ENCODE data around the gene C16orf96.
"Not testable (repeated sequence)": the region's sequence is repeated elsewhere in the genome, so short reads cannot be mapped to it uniquely, and the experiment has no call there.

The C16orf96 gene

GRCh38 chr16:4566144-4566543 lies 10.0 kb downstream of the C16orf96 start:
- no peak for FAIRE-seq

DNA sequence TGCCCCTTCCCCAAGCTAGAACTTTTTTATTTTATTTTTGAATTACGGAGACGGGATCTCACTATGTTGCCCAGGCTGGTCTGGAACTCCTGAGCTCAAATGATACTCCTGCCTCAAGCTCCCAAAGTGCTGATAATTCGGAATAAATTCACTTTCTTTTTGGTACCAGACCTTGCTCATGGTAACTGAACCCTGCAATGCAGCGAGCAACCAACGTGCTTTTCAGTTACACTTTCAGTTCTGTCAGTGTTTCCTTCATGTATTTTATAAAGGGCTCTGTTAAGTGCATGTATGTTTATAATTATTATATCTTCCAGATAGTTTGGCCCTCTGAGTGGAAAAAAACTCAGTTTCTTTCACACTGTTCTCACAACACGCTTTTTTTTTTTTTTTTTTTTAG lies 13.9 kb downstream of the C16orf96 start:
- no peak for FAIRE-seq

- no peak for FAIRE-seq
These were observed 14.7 kb downstream of the C16orf96 start for GRCh38 chr16:4570688-4571321.

GRCh38 chr16:4572715-4573114 lies 16.6 kb downstream of the C16orf96 start:
- no peak for FAIRE-seq

DNA sequence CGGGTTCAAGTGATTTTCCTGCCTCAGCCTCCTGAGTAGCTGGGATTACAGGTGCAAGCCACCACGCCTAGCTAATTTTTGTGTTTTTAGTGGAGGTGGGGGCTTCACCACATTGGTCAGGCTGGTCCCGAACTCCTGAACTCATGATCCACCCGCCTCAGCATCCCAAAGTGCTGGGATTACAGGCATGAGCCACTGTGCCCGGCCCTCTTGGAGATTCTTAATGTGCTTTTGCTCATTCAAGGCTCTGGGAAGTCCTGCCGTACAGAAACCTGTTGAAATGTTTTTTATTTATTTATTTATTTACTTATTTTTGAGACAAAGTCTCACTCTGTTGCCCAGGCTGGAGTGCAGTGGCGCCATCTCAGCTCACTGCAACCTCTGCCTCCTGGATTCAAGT lies 17.8 kb downstream of the C16orf96 start:
- not testable (repeated sequence) for FAIRE-seq

DNA sequence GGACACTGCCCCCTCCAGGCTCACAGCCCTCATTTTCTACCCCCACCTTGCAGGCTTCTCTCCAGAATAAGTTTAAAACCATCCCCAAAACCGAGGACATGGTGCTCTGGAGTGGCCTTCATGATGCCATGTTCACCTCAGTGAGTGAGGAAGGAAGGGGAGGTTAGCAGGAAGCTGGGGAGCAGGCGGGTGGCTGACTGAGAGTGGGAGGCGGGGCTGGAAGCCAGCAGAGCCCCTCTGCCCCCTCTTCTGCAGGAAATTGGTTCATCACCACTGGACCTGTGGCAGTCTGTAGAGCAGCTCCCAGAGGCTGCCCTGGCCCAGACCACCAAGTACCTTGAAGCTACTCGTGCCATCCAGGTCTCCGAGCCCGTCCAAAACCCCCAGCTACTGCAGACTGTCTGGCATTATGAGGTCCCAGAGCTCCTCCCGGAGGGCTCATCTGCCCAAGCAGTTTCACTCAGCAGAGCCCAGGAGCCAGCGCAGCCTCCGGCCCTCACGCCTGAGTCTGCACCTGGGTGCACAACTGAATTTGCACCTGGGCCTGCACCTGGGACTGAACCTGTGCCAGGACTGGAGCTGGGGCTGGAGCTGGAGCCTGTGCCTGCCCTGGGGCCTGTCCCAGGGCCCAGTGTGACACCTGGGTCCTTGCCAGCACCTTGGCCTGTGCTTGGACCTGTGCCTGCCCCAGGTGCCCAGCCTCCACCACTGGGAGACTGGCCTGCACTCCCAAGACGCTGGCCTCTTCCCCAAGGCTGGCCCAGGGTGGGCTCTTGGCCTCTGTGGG lies 19.0 kb downstream of the C16orf96 start:
- no peak for FAIRE-seq

GRCh38 chr16:4576008-4576407 lies 19.9 kb downstream of the C16orf96 start:
- FAIRE-seq: no peak

DNA sequence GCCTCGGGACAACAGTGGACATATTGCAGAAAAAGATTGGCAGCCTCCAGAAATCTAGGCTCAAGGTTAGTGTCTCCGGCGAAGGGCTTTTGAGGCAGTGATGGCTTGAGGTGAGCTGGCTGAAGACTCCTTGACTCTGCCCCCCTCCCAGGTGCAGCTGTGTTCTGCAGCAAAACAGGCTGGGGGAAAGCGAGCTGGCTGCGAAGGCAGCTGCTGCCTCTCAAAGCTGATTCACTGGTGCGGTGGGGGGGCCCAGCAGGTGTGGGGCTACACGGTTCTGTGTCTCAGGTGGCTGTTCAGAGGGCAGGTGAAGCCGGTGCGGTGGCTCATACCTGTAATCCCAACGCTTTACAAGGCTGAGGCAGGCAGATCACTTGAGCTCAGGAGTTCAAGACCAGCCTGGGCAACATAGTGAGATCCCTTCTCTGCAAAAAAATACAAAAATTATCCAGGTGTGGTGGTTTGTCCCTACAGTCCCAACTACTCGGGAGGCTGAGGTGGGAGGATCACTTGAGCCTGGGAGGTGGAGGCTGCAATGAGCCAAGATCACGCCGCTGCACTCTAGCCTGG lies 22.9 kb downstream of the C16orf96 start:
- FAIRE-seq: no peak

DNA sequence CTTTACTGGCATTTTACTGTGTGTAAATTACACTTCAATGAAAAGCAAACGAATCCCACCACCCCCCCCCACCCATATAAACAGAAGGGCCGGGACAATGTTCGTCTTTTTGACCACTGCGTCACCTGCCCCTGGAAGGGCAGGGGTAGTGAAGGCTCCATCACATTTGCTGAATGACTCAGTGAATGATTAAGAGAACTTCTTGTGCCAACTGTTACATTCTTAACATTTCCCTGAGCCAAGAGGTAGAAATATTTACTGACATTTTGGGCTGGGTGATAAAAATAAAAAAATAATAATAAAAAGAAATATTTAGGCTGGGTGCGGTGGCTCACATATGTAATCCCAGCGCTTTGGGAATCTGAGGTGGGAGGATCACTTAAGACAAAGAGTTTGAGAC lies 24.1 kb downstream of the C16orf96 start:
- FAIRE-seq: no peak

DNA sequence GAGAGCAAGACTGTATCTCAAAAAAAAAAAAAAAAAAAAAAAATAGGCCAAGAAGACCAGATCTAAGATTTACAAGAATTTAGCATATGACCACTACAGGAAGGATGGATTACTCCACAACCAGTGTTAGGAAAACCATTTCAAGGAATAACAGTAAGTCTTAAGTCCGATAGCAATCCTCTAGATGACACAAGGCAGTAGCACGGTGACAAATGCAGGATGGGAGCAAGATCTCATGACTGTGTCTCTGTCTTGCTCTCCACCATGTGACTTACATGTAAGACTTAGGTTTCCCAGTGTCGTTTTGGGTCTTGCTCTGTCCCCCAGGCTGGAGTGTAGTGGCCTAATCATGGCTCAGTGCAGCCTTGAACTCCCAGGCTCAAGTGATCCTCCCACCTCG lies 27.8 kb downstream of the C16orf96 start:
- no peak for FAIRE-seq

GRCh38 chr16:4586291-4586690 lies 30.2 kb downstream of the C16orf96 start:
- FAIRE-seq: no peak

DNA sequence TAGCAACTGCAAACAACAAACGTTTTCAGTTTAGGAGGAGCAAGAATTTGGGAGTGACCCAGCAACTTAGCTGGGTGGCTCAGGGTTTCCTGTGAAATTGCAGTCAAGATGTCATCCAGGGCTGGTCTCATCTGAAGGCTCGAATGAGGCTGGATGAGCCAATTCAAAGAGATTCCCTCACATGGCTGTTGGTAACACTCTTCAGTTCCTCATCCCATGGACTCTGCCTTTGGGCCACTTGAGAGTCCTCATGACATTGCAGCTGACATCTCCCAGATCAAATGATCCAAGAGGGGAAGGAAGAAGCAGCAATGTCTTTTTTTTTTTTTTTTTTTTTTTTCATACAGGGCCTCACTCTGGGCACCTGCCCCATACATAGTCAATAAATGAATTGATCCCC lies 32.2 kb downstream of the C16orf96 start:
- no peak for FAIRE-seq

GRCh38 chr16:4588961-4589360 lies 32.8 kb downstream of the C16orf96 start:
- no peak for FAIRE-seq

DNA sequence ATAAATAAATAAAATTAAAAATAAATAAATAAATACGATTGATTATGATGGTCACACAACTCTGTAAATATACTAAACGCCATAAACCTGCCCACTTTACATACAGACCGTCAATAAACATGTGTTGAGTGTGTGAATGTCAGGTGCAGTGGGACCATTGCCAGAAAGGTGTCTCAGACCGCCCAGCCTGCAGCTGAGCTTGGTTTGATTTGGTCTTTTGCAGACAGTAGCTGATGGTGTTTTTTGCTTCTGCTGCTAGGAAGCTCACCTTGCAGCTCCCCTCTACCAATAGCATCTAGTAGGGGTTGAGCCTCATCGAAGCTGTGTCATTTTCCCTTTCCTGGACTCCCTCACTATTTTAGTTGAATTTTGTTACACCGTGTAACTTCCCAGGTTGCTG lies 35.1 kb downstream of the C16orf96 start:
- FAIRE-seq: no peak

DNA sequence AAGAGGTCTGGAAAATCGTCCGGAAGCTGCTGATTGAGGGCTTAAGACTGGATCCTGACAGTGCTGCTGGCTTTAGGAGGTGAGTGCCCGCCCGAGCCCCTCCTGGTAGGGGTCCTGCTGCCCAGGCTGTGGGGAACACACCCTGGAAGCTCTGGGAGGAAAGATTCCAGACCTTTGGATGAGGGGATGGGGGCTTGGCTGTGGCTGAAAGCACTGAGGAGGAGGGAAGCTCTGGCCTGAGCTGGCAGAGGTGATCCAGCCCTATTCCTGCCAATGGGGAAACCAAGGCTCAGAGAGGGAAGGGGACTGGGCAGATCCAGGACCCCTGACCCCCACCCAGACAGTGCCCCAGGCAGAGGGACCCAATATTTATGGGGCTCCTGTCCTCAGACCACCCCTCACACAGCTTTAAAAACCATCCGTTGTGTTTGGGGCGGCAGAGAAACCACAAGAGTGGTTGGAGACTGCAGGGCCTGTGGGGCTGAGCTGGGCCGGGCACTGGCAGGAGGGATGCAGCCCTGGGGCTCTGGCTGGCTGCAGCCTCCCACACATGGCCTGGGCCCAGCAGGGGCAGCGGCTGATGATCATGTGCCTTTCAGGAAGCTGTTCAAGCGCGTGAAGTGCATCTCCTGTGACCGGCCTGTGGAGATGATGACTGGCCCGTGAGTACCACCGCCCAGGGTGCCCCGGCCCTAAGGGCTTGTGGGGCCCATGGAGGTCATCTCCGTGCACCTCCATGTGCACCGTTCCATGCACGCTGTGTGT lies 35.7 kb downstream of the C16orf96 start:
- no peak for FAIRE-seq

- FAIRE-seq: no peak
These were observed 36.9 kb downstream of the C16orf96 start for GRCh38 chr16:4593086-4593485.

DNA sequence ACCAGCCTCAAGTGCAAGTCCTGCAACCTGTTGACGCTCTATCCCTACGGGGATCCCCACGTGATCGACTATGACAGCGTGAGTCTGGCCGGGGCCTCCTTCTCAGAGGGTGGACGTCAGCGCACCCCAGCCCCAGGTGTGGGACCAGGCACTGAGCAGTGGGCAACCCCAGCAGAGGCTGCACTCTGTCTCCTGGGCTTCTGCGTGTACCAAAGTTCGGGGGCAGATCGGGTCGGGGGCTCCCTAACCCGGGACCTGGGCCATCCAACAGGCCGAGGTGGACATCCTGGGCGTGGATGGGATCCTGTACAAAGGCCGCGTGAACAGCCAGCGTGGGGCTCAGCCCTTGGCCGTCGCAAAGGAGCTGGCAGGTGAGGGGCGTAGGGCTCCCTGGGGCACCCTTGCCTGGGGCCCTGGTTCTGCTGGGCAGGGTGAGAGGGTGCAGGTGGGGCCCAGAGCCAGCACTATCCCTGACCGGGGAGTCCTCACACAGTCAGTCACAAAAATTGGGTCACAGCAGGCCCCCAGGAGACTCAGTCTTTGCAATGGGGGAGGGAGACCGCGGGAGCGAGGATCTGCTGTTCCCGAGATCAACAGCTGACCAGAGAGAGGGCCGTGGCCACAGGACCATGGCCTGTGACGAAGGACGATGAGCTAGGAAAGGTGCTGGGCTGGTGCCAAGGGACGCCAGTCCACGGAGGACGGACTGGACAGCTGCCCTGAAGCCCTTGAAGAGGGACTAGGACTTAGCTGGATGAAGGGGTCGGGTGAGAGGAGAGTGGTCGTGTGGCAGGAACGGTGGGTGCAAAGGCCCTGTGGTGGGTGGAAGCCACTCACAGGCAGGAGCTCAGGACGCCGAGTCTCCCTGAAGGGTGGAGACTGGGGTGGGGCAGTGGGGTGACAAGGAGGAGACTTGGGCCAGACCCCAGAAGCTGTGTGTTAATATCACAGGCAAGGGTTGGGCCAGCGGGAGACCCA lies 38.6 kb downstream of the C16orf96 start:
- no peak for FAIRE-seq

DNA sequence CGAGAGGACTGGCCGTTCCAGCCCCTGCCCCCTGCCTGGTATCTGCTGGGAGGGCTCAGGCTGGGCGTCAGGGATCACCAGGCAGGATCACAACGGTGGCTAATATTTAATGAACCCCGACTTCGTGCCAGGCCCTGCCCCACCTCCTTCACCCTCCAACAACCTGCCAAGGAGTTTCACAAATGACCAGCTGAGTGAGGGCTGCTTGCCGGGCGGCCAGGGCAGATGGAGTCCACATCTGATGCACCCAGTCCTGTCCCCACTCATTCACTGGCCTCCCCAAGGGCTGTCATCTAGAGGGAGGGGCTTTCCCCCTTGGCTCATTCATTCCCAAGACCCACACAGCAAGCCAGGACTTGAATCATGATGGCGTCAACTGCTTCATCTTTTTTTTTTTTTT lies 41.0 kb downstream of the C16orf96 start:
- FAIRE-seq: no peak

GRCh38 chr16:4599037-4599436 lies 42.9 kb downstream of the C16orf96 start:
- FAIRE-seq: no peak

DNA sequence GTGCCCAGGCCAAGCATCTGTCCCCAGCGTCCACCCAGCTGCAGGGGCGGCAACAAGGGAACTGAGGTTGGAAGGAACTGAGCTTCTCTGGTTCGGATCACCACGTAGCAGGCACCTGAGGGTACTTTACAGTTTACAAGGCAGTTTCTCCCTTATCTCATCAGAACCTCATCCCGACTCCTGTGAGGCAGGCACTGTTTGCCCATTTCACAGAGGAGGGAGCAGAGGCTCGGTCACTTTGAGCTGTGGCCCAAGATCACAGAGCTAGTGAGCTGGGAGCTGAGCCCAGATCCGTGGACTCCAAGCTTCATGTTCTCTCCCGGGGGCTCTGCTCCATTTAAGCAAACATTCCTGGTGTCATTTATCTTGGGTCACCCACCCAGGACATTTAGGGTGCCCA lies 43.4 kb downstream of the C16orf96 start:
- no peak for FAIRE-seq

DNA sequence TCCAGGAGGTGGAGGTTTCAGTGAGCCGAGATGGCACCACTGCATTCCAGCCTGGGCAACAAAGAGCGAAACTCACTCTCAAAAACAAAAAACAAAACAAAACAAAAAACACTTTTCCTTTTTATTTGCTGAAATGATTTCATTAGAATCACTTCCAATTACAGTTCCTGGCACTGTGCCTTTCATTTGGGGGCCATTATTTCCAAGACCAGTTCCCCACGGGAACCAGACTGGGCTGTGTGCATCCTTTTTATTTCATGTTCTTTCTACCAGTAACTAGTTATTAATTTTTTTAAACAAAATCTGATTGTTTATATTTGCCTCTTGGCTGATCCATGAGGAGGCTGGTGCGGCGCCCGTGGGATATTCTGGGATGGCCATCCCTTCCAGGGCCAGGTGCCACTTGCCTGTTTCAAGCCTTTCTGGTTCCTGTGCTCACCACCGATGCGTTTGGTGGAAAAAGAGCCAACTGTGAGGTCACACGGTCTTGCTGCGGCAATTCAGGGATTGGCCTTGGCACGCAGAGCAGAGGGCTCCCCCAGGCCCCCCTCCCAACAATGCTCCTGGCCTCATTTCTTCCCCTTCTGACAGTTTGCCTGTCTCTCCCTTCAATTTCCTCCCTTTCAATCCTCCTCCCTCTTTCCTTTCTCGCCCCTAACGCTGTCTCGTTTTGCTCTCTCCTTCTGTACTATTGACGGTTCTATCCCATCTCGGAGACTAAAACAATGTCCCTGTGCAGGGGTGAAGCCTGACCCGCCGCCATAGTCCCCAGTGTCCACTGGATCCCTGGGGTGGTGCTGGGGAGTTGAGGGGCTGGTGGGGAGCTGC lies 45.1 kb downstream of the C16orf96 start:
- no peak for FAIRE-seq

Data from colon (tissue), 2 donors.